Suprapubic skin (tissue), 4 donors: ENCODE measurements around the gene NKRF. TPM values are rescaled to one million over a fixed set of nuclear protein-coding genes. Genes with fewer than 3 reads are reported as not detected.

Experiments
- DNase-seq, 2 donors: peaks; one replicate each; pipeline ENCODE4 v3.0.0-alpha.2; 2019; ENCODE audit warnings: low spot score in 2 of 2
- H3K27ac ChIP-seq: fragments of 200-600 bp; sonication (generic); one replicate; pipeline ENCODE4 v1.5.1; 2019
- H3K27me3 ChIP-seq: fragments of 200-600 bp; sonication (generic); one replicate; pipeline ENCODE4 v1.5.1; 2019
- H3K36me3 ChIP-seq: fragments of 200-600 bp; sonication (generic); one replicate; pipeline ENCODE4 v1.5.1; 2019
- H3K4me1 ChIP-seq: fragments of 200-600 bp; sonication (generic); one replicate; pipeline ENCODE4 v1.5.1; 2019
- H3K4me3 ChIP-seq: fragments of 200-600 bp; sonication (generic); one replicate; pipeline ENCODE4 v1.5.1; 2019; ENCODE audit warnings: mild to moderate bottlenecking
- H3K9me3 ChIP-seq: fragments of 200-600 bp; sonication (generic); one replicate; pipeline ENCODE4 v1.5.1; 2019
- CTCF ChIP-seq, 2 donors: fragments of 200-600 bp in 1 of 2; fragments of 450-650 bp in 1 of 2; sonication (generic) in 1 of 2; IDR thresholded peaks; one replicate each; pipeline ENCODE4 v1.5.1; 2016 to 2019; ENCODE audit warnings: antibody characterized with exemption in 2 of 2, mild to moderate bottlenecking in 1 of 2, moderate library complexity in 1 of 2
- EP300 ChIP-seq: sonication (generic); formaldehyde crosslinking; IDR thresholded peaks from one replicate; pipeline ENCODE4 v1.6.1; 2017; ENCODE audit warnings: antibody characterized with exemption
- POLR2A ChIP-seq, 2 donors: fragments of 450-650 bp; IDR thresholded peaks; one replicate each; pipeline ENCODE4 v1.6.1; 2017; ENCODE audit warnings: antibody characterized with exemption in 2 of 2, mild to moderate bottlenecking in 2 of 2, moderate library complexity in 2 of 2
- POLR2AphosphoS5 ChIP-seq, 3 donors: sonication (generic); formaldehyde crosslinking; IDR thresholded peaks; one replicate each; pipeline ENCODE4 v1.6.1; 2017; ENCODE audit warnings: antibody characterized with exemption in 3 of 3
- WGBS: methylation state at CpG from one replicate; pipeline ENCODE4 v1.1.5; 2018; 5-methylcytosine and 5-hydroxymethylcytosine counted together
- total RNA-seq, 4 donors: library from RNA; depleted of rRNA; stranded (reverse); fragments of >200 nt; gene quantifications; one replicate each; pipeline ENCODE4 v1.1.0, GENCODE V29; 2016

The NKRF gene
- 10 to 100 TPM in 3 of 4 donors, 1 to 10 TPM in 1; 9.7 to 13.6 (median 11.9) TPM for total RNA-seq

GRCh38 chrX:119606280-119607017 is at the start of gene NKRF:
Gene NKRF (minus strand): TSS chrX:119606424.
- TF ChIP-seq CTCF (IDR thresholded peaks at IDR 0.05) (no peak), EP300 (no peak), POLR2AphosphoS5 (IDR thresholded peaks at IDR 0.05) (peak in 1 of 3 donors; percentile 26), POLR2A (IDR thresholded peaks at IDR 0.05) (peak; percentile 61 to 76)
- H3K36me3 ChIP-seq, result no peaks in the 10 kb centered on the region
- WGBS, result 36% methylated on average over 36 of the region's 46 CpGs
- H3K4me3 ChIP-seq, result peak within 1 kb of the TSS; percentile 73
- peaks cover 5% of the 10 kb centered on the region for H3K4me1 ChIP-seq
- peak within 1 kb of the TSS; percentile 85 for H3K27ac ChIP-seq
- H3K27me3 ChIP-seq, result no peaks in the 10 kb centered on the region
- peak; percentile 93 to 94 for DNase-seq
- no peaks in the 10 kb centered on the region for H3K9me3 ChIP-seq

DNA sequence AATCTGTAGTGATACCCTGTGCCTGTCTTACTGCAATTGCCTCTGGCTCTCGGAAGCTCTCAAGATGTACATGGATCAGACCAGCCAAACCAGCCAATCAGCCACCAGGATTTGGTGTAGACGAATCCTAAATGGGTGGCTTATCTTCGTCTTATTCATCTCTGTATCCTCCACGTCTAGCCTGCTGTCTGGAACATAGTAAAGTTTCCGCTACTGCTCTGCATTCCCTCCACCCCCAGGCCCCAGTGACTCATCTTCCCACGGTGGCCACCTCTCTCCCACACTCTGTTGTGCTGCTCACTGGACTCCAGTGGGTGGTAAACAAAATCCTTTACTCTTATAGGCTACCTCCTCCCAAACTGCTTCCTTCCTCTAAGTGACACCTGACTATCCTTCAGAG is 48.9 kb upstream of the NKRF start:
- Histone ChIP-seq H3K4me1 (peaks cover 7% of the 10 kb centered on the region), H3K4me3 (no peak overlapping the region), H3K27me3 (no peaks in the 10 kb centered on the region), H3K27ac (no peak overlapping the region), H3K9me3 (no peaks in the 10 kb centered on the region), H3K36me3 (no peaks in the 10 kb centered on the region)
- no peak for DNase-seq
- 55% methylated on average over 6 of the region's 6 CpGs for WGBS
- TF ChIP-seq POLR2AphosphoS5 (IDR thresholded peaks at IDR 0.05) (no peak), POLR2A (IDR thresholded peaks at IDR 0.05) (no peak), EP300 (no peak), CTCF (IDR thresholded peaks at IDR 0.05) (no peak)

GRCh38 chrX:119654112-119654531 is 47.9 kb upstream of the NKRF start:
- no peak overlapping the region for H3K4me3 ChIP-seq
- WGBS, result 54% methylated on average over 8 of the region's 8 CpGs
- no peak for DNase-seq
- peaks cover 7% of the 10 kb centered on the region for H3K4me1 ChIP-seq
- no peaks in the 10 kb centered on the region for H3K27me3 ChIP-seq
- TF ChIP-seq EP300 (no peak), CTCF (IDR thresholded peaks at IDR 0.05) (no peak), POLR2AphosphoS5 (IDR thresholded peaks at IDR 0.05) (no peak), POLR2A (IDR thresholded peaks at IDR 0.05) (no peak)
- H3K36me3 ChIP-seq, result no peaks in the 10 kb centered on the region
- H3K27ac ChIP-seq, result no peak overlapping the region
- H3K9me3 ChIP-seq, result no peaks in the 10 kb centered on the region

DNA sequence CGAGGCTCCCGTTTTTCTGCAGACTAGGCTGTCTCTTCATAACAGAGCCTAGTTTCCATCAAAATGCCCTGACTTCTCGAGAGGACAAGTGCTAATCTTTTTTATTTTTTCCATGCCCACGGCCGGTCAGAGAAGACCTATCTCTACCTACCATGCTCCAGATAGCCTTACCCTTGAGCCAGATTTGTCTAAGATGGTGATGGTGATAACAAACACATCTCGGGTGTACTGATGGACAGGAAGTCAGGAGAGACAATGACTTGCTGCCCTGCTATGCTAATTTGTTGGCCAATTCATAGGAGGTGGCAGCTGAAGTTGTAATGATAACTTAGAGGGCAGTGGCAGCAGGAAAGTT is 42.2 kb upstream of the NKRF start:
- Histone ChIP-seq H3K4me3 (no peak overlapping the region), H3K9me3 (no peaks in the 10 kb centered on the region), H3K4me1 (no peaks in the 10 kb centered on the region), H3K27ac (no peak overlapping the region), H3K27me3 (no peaks in the 10 kb centered on the region), H3K36me3 (no peaks in the 10 kb centered on the region)
- TF ChIP-seq POLR2AphosphoS5 (IDR thresholded peaks at IDR 0.05), result no peak
- DNase-seq, result no peak
- 77% methylated on average over 6 of the region's 6 CpGs for WGBS

DNA sequence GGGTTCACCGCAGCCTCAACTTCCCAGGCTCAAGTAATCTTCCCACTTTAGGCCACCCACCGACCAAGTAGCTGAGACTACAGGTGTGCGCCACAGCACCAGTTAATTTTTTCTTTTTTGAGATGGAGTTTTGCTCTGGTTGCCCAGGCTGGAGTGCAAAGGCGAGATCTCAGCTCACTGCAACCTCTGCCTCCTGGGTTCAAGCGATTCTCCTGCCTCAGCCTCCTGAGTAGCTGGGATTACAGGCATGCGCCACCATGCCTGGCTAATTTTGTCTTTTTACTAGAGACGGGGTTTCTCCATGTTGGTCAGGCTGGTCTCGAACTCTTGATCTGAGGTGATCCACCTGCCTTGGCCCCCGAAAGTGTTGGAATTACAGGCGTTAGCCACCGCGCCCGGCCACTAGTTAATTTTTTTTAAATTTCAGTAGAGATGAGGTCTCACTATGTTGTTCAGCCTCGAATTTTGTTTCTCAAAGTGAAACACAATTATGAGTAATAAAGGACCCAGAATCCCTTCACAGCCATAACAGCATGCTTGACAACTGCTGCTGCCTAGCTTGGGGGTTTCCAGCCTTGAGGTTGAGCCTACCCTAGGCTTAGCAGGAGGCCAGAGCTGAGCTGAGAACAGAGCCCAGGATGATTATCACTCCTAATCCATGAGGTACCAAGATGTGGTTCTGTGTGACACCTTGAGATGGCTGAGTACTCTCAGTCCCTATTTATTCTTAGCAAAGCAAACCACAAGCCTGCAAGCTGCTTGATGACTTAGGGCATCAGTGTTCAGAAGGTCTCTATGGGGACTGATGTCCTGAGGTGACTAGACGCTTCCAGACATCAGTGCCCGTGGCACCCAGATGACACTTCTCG is 41.6 kb upstream of the NKRF start:
- Histone ChIP-seq H3K4me3 (no peak overlapping the region), H3K36me3 (no peaks in the 10 kb centered on the region), H3K27me3 (no peaks in the 10 kb centered on the region), H3K4me1 (no peaks in the 10 kb centered on the region), H3K27ac (no peak overlapping the region), H3K9me3 (no peaks in the 10 kb centered on the region)
- TF ChIP-seq EP300 (no peak), POLR2AphosphoS5 (IDR thresholded peaks at IDR 0.05) (no peak), CTCF (IDR thresholded peaks at IDR 0.05) (no peak)
- DNase-seq, result no peak
- 89% methylated on average over 17 of the region's 17 CpGs for WGBS
